HEK293T (cell line): ENCODE measurements around the gene MYLK4.

ENCODE experiments used
- CTCF ChIA-PET: fragments of 350-600 bp; formaldehyde crosslinking; extraction: SDS; loops from one replicate; lab custom pipeline; 2021; ENCODE audit warnings: antibody characterized with exemption, inconsistent platforms; lab: Yijun Ruan, JAX
- POLR2A ChIA-PET: fragments of 350-600 bp; formaldehyde crosslinking; extraction: SDS; loops from one replicate; lab custom pipeline; 2020; ENCODE audit warnings: antibody characterized with exemption, inconsistent platforms; lab: Yijun Ruan, JAX
- DNase-seq: peaks from one replicate; pipeline ENCODE4 v3.0.0; 2012; ENCODE audit warnings: mixed read lengths; ENCODE audit errors: extremely low spot score
- ARNT ChIP-seq: fragments of 450-650 bp; IDR thresholded peaks from 2 replicates; pipeline ENCODE4 v1.6.1; 2017; ENCODE audit warnings: mild to moderate bottlenecking
- BHLHE40 ChIP-seq: fragments of 450-650 bp; IDR thresholded peaks from 2 replicates; pipeline ENCODE4 v1.6.1; 2016; ENCODE audit warnings: mild to moderate bottlenecking, moderate library complexity, borderline replicate concordance
- CTBP1 ChIP-seq: fragments of 450-650 bp; IDR thresholded peaks from 2 replicates; pipeline ENCODE4 v1.6.1; 2016; ENCODE audit warnings: borderline replicate concordance
- ELF4 ChIP-seq: fragments of 450-650 bp; IDR thresholded peaks from 2 replicates; pipeline ENCODE4 v1.6.1; 2017; ENCODE audit warnings: antibody characterized with exemption
- FOXA1 ChIP-seq: fragments of 450-650 bp; IDR thresholded peaks from 2 replicates; pipeline ENCODE4 v1.6.1; 2016; ENCODE audit warnings: mild to moderate bottlenecking
- FOXK2 ChIP-seq: fragments of 450-650 bp; IDR thresholded peaks from 2 replicates; pipeline ENCODE4 v1.6.1; 2016; ENCODE audit warnings: mild to moderate bottlenecking
- FOXM1 ChIP-seq: fragments of 450-650 bp; IDR thresholded peaks from 2 replicates; pipeline ENCODE4 v1.6.1; 2017; ENCODE audit warnings: mild to moderate bottlenecking, borderline replicate concordance
- HDGF ChIP-seq: fragments of 450-650 bp; IDR thresholded peaks from 2 replicates; pipeline ENCODE4 v1.6.1; 2017; ENCODE audit warnings: antibody characterized with exemption, borderline replicate concordance
- L3MBTL2 ChIP-seq: fragments of 450-650 bp; conservative IDR thresholded peaks from 2 replicates; pipeline ENCODE4 v1.6.1; 2016; ENCODE audit warnings: mild to moderate bottlenecking
- LEF1 ChIP-seq: fragments of 450-650 bp; IDR thresholded peaks from 2 replicates; pipeline ENCODE4 v1.6.1; 2017; ENCODE audit warnings: mild to moderate bottlenecking, borderline replicate concordance
- NFRKB ChIP-seq: fragments of 450-650 bp; IDR thresholded peaks from 2 replicates; pipeline ENCODE4 v1.6.1; 2016; ENCODE audit warnings: mild to moderate bottlenecking, moderate library complexity
- SP1 ChIP-seq: fragments of 450-650 bp; IDR thresholded peaks from 2 replicates; pipeline ENCODE4 v1.6.1; 2017
- SUZ12 ChIP-seq: fragments of 450-650 bp; IDR thresholded peaks from 2 replicates; pipeline ENCODE4 v1.6.1; 2016; ENCODE audit warnings: mild to moderate bottlenecking
- TARDBP ChIP-seq: fragments of 450-650 bp; IDR thresholded peaks from 2 replicates; pipeline ENCODE4 v1.6.1; 2016
- ZNF384 ChIP-seq: fragments of 450-650 bp; IDR thresholded peaks from 2 replicates; pipeline ENCODE4 v1.6.1; 2016
- TF ChIP-seq, protein P1 (sequence below): fragments of 450-650 bp; IDR thresholded peaks from 2 replicates; pipeline ENCODE4 v1.6.1; 2016

Gene MYLK4

GRCh38 chr6:2790588-2791449 is 40.1 kb upstream of the MYLK4 start:
- TF ChIP-seq, protein P1, sequence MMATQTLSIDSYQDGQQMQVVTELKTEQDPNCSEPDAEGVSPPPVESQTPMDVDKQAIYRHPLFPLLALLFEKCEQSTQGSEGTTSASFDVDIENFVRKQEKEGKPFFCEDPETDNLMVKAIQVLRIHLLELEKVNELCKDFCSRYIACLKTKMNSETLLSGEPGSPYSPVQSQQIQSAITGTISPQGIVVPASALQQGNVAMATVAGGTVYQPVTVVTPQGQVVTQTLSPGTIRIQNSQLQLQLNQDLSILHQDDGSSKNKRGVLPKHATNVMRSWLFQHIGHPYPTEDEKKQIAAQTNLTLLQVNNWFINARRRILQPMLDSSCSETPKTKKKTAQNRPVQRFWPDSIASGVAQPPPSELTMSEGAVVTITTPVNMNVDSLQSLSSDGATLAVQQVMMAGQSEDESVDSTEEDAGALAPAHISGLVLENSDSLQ: peak; percentile 71
- no peak for TF ChIP-seq NFRKB
- DNase-seq: peak; percentile 72
- CTCF ChIA-PET: interaction anchor here (0.6 to 1.8 kb wide), 23 partner anchors 9 to 206 kb away, joined by 3 to 14 read pairs (median 4); partner anchors contain the start of gene SERPINB1
- POLR2A ChIA-PET: interaction anchor here (1.0 to 1.3 kb wide), 4 partner anchors 21 to 198 kb away, joined by 3 to 5 read pairs (median 4); partner anchors contain the start of gene SERPINB1

- ChIA-PET CTCF (no interaction called here), POLR2A (no interaction called here)
- DNase-seq: no peak
- no peak for TF ChIP-seq LEF1
- TF ChIP-seq FOXK2: no peak
- TF ChIP-seq ARNT: no peak
- no peak for TF ChIP-seq SP1
- TF ChIP-seq CTBP1: no peak
- no peak for TF ChIP-seq HDGF
- no peak for TF ChIP-seq FOXM1
- TF ChIP-seq, protein P1: no peak
- no peak for TF ChIP-seq NFRKB
- no peak for TF ChIP-seq ELF4
- no peak for TF ChIP-seq ZNF384
Observed at GRCh38 chr6:2786269-2786668, 35.5 kb upstream of the MYLK4 start.

DNA sequence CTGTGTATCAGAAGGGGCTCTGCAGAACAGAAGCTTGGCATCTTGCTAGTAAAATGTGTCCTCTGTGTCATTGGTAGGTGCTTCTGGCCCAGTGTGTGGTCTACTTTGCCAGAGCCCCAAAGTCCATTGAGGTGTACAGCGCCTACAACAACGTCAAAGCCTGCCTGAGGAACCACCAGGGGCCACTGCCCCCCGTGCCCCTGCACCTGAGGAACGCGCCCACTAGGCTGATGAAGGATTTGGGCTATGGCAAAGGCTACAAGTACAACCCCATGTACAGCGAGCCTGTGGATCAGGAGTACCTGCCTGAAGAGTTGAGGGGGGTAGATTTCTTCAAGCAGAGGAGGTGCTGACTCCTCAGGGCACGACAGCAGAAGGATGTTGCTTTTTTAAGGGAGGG is 34.2 kb upstream of the MYLK4 start:
- ChIA-PET POLR2A (no interaction called here), CTCF (no interaction called here)
- TF ChIP-seq SUZ12 (no peak), ARNT (no peak), ZNF384 (no peak), NFRKB (no peak), FOXA1 (no peak), ELF4 (no peak), LEF1 (no peak), FOXM1 (no peak), FOXK2 (no peak), L3MBTL2 (no peak)
- TF ChIP-seq, protein P1: no peak
- DNase-seq: no peak

GRCh38 chr6:2784061-2784460 is 33.3 kb upstream of the MYLK4 start:
- CTCF ChIA-PET: interaction anchor here (0.9 to 1.1 kb wide), 3 partner anchors 12 to 70 kb away, joined by 3 to 6 read pairs (median 4); no protein-coding TSS in a partner anchor
- POLR2A ChIA-PET: no interaction called here

DNA sequence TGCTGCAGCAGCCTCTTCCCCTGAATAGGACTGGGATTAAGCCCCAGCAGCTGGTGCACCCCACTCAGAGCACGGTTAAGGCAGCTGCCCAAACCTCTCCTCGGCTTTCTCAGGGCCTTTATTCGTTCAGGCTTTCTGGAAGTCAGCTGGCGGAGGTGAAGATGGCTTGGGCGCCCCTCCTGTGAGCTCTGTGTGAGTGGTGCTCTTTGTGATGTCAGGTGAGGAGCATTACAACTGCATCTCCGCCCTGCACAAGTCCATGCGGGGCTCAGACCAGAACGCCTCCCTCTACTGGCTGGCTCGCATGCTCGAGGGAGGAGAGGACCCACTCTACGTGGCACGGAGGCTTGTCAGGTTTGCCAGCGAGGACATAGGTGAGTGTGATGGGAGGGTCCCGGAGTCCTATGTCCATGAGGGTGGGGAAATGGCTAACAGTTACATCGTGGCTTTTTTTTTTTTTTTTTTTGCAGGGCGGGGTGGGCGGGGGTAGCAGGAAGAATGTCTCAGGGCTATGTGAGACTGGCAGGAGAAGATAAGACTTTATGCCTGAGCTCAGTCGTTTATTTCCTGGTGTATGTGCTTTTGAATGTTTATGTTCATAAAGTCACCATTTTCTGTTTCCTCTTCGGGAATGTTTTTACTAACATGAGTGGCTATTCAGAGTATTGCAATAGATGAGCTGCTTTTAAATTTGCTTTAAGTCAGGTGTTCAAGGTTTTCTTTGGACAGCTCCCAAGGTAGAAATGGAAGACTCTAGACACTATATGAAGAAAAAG is 32.7 kb upstream of the MYLK4 start:
- POLR2A ChIA-PET: interaction anchor here (1.2 kb wide), 1 partner anchor 58 kb away, joined by 3 read pairs; the partner anchor contains the start of gene SERPINB1
- CTCF ChIA-PET: interaction anchor here (0.6 to 1.1 kb wide), 4 partner anchors 11 to 71 kb away, joined by 3 to 6 read pairs (median 4); no protein-coding TSS in a partner anchor
- no peak for DNase-seq
- TF ChIP-seq NFRKB (no peak), ZNF384 (no peak), FOXM1 (no peak), FOXA1 (no peak), ARNT (no peak), FOXK2 (no peak), SP1 (no peak), TARDBP (no peak), SUZ12 (no peak), ELF4 (no peak), LEF1 (no peak), L3MBTL2 (no peak), BHLHE40 (no peak), HDGF (no peak), CTBP1 (no peak)
- TF ChIP-seq, protein P1: no peak

More at GRCh38 chr6:2784061-2784460, 33.3 kb upstream of the MYLK4 start:
- no peak for TF ChIP-seq FOXA1
- TF ChIP-seq SP1: no peak
- no peak for TF ChIP-seq CTBP1
- TF ChIP-seq FOXM1: no peak
- TF ChIP-seq ZNF384: no peak
- no peak for TF ChIP-seq BHLHE40
- TF ChIP-seq ARNT: no peak
- TF ChIP-seq HDGF: no peak
- no peak for TF ChIP-seq FOXK2
- TF ChIP-seq L3MBTL2: no peak
- DNase-seq: no peak
